Naive thymus-derived CD4-positive, alpha-beta T cell (primary cell): ENCODE results near the gene DGKH. TPM values are rescaled to one million over a fixed set of nuclear protein-coding genes. Genes with fewer than 3 reads are reported as not detected.

Experiments used
- ATAC-seq: fragments of 150-1000 bp; cut with Tn5 transposase; 2 replicates; pipeline ENCODE4 v1.10.0; 2021; ENCODE audit warnings: mild to moderate bottlenecking, moderate library complexity
- CTCF ChIA-PET: fragments of 350-600 bp; sonication (Branson Sonifier 250); formaldehyde crosslinking; loops from one replicate; lab custom pipeline; 2021; ENCODE audit warnings: antibody characterized with exemption; lab: Charles Lee
- POLR2A ChIA-PET: fragments of 350-600 bp; sonication (Branson Sonifier 250); formaldehyde crosslinking; loops from one replicate; lab custom pipeline; 2021; ENCODE audit warnings: antibody characterized with exemption, inconsistent platforms; lab: Charles Lee
- DNase-seq, 9 donors: peaks; one replicate each; pipeline versions ENCODE4 v3.0.0 to v3.0.0-alpha.2; 2020 to 2022; ENCODE audit warnings: mixed read lengths in 1 of 9
- H3K27ac ChIP-seq: one replicate; pipeline ENCODE4 v1.7.0; 2013; ENCODE audit warnings: mild to moderate bottlenecking, low read depth, low read length, moderate library complexity
- H3K27me3 ChIP-seq, 2 donors: one replicate each; pipeline ENCODE4 v1.7.0; 2013; ENCODE audit warnings: low read length in 2 of 2, mild to moderate bottlenecking in 2 of 2, moderate library complexity in 2 of 2; ENCODE audit not compliant: control insufficient read depth in 2 of 2, insufficient read depth in 2 of 2
- H3K36me3 ChIP-seq, 3 experiments: 1 replicate in 2 of 3; 2 replicates in 1 of 3; pipeline ENCODE4 v1.7.0; 2013; ENCODE audit warnings: low read length in 3 of 3, mild to moderate bottlenecking in 3 of 3, moderate library complexity in 1 of 3; ENCODE audit not compliant: insufficient read depth in 3 of 3, control insufficient read depth in 2 of 3
- H3K4me1 ChIP-seq, 2 donors: one replicate each; pipeline ENCODE4 v1.7.0; 2013; ENCODE audit warnings: low read length in 2 of 2, mild to moderate bottlenecking in 2 of 2, moderate library complexity in 1 of 2; ENCODE audit not compliant: control insufficient read depth in 2 of 2, insufficient read depth in 2 of 2
- H3K4me3 ChIP-seq: 2 replicates; pipeline ENCODE4 v1.7.0; 2013; ENCODE audit warnings: mild to moderate bottlenecking, low read length
- H3K9me3 ChIP-seq, 3 experiments: 1 replicate in 2 of 3; 2 replicates in 1 of 3; pipeline ENCODE4 v1.7.0; 2013; ENCODE audit warnings: low read length in 3 of 3; ENCODE audit not compliant: control insufficient read depth in 2 of 3
- H3K27ac Mint-ChIP-seq, 9 donors: one replicate each; pipeline ENCODE4 v1.8.0; 2020 to 2022; ENCODE audit warnings: mixed read lengths in 9 of 9, mild to moderate bottlenecking in 8 of 9, moderate library complexity in 5 of 9, inconsistent platforms in 2 of 9
- H3K27me3 Mint-ChIP-seq, 5 donors: one replicate each; pipeline ENCODE4 v1.8.0; 2021 to 2022; ENCODE audit warnings: mixed read lengths in 5 of 5, mild to moderate bottlenecking in 1 of 5
- H3K36me3 Mint-ChIP-seq, 5 donors: one replicate each; pipeline ENCODE4 v1.8.0; 2020 to 2022; ENCODE audit warnings: mixed read lengths in 5 of 5, mild to moderate bottlenecking in 3 of 5, inconsistent platforms in 1 of 5
- H3K4me1 Mint-ChIP-seq, 7 donors: one replicate each; pipeline ENCODE4 v1.8.0; 2020 to 2022; ENCODE audit warnings: mixed read lengths in 7 of 7, mild to moderate bottlenecking in 3 of 7, inconsistent platforms in 1 of 7
- H3K4me3 Mint-ChIP-seq, 10 donors: one replicate each; pipeline ENCODE4 v1.8.0; 2020 to 2022; ENCODE audit warnings: mild to moderate bottlenecking in 10 of 10, mixed read lengths in 10 of 10, moderate library complexity in 6 of 10, inconsistent platforms in 2 of 10
- H3K9me3 Mint-ChIP-seq, 11 donors: one replicate each; pipeline ENCODE4 v1.8.0; 2020 to 2022; ENCODE audit warnings: mixed read lengths in 11 of 11, mild to moderate bottlenecking in 4 of 11, inconsistent platforms in 1 of 11, moderate library complexity in 1 of 11
- intact Hi-C, 2 donors: fragments of 100-400 bp; cut with micrococcal nuclease; formaldehyde crosslinking; loops; one replicate each; pipeline ENCODE4 v1.15.1; 2023
- polyA plus RNA-seq, 2 donors: library from polyadenylated mRNA; unstranded; fragments of 300-500 nt; fragmentation: Illumina TruSeq; gene quantifications; one replicate each; pipeline ENCODE4 v1.2.3, GENCODE V29; 2021
- total RNA-seq, 6 experiments: library from RNA in 5 of 6; stranded (reverse) in 5 of 6; gene quantifications; 1 replicate in 5 of 6; 2 replicates in 1 of 6; pipeline ENCODE4 v1.2.3 and lab custom pipeline; 2021 to 2026

Gene DGKH
- total and polyA plus RNA-seq, 7 experiments from 2014 or later, result 0.85 to 16.4 (median 6.8) TPM

- no peak overlapping the region for H3K4me3 ChIP-seq
- H3K27me3 ChIP-seq, result no peaks in the 10 kb centered on the region
- intact Hi-C loops, result no loop called here
- peaks cover 0 to 8% (median 0%) of the 10 kb centered on the region in 11 donors for H3K9me3 Mint-ChIP-seq
- ChIA-PET CTCF (interaction anchor here (0.7 kb wide), 1 partner anchor 28 kb away, joined by 3 read pairs; no protein-coding TSS in a partner anchor), POLR2A (interaction anchor here (0.6 kb wide), 1 partner anchor 233 kb away, joined by 6 read pairs; no protein-coding TSS in a partner anchor)
- no peaks in the 10 kb centered on the region for H3K27me3 Mint-ChIP-seq
- ATAC-seq (no peak), DNase-seq (no peak)
- H3K27ac Mint-ChIP-seq, result peak overlapping the region in 1 of 9 donors; percentile 57
- H3K9me3 ChIP-seq, result no peaks in the 10 kb centered on the region
- peaks cover 3 to 24% (median 12%) of the 10 kb centered on the region in 5 donors for H3K36me3 Mint-ChIP-seq
- H3K4me3 Mint-ChIP-seq, result no peak overlapping the region
- H3K36me3 ChIP-seq, result no peaks in the 10 kb centered on the region
- H3K27ac ChIP-seq, result no peak overlapping the region
- H3K4me1 ChIP-seq, result no peaks in the 10 kb centered on the region
- peaks cover 0 to 24% (median 2%) of the 10 kb centered on the region in 7 donors for H3K4me1 Mint-ChIP-seq
These were observed 54.8 kb downstream of the DGKH start for GRCh38 chr13:42102961-42103865.

GRCh38 chr13:42106998-42107397, 58.5 kb downstream of the DGKH start:
- H3K4me1 Mint-ChIP-seq, result peaks cover 6 to 15% (median 8%) of the 10 kb centered on the region in 7 donors
- H3K27ac Mint-ChIP-seq, result peak overlapping the region in 2 of 9 donors; percentile 3 to 46
- CTCF ChIA-PET, result interaction anchor here (0.6 to 1.6 kb wide), 3 partner anchors 10 to 413 kb away, joined by 3 read pairs; no protein-coding TSS in a partner anchor

GRCh38 chr13:42107421-42107820, 59.0 kb downstream of the DGKH start:
- no peaks in the 10 kb centered on the region for H3K9me3 ChIP-seq
- Mint-ChIP-seq H3K36me3 (peaks cover 3 to 15% (median 9%) of the 10 kb centered on the region in 5 donors), H3K27me3 (no peaks in the 10 kb centered on the region), H3K27ac (peak overlapping the region in 1 of 9 donors; percentile 35), H3K4me3 (no peak overlapping the region), H3K4me1 (peaks cover 6 to 13% (median 8%) of the 10 kb centered on the region in 7 donors), H3K9me3 (peaks cover 0 to 8% (median 0%) of the 10 kb centered on the region in 11 donors)
- H3K27me3 ChIP-seq, result no peaks in the 10 kb centered on the region
- intact Hi-C loops, result no loop called here
- ATAC-seq (no peak), DNase-seq (no peak)
- ChIA-PET CTCF (interaction anchor here (0.6 to 1.6 kb wide), 2 partner anchors 54 to 413 kb away, joined by 3 read pairs; no protein-coding TSS in a partner anchor), POLR2A (interaction anchor here (0.6 kb wide), 1 partner anchor 9 kb away, joined by 4 read pairs; no protein-coding TSS in a partner anchor)
- no peaks in the 10 kb centered on the region for H3K4me1 ChIP-seq
- no peak overlapping the region for H3K4me3 ChIP-seq
- no peaks in the 10 kb centered on the region for H3K36me3 ChIP-seq
- H3K27ac ChIP-seq, result no peak overlapping the region

More at GRCh38 chr13:42106998-42107397, 58.5 kb downstream of the DGKH start:
- H3K27me3 ChIP-seq, result no peaks in the 10 kb centered on the region
- Mint-ChIP-seq H3K27me3 (no peaks in the 10 kb centered on the region), H3K36me3 (peaks cover 3 to 15% (median 9%) of the 10 kb centered on the region in 5 donors), H3K4me3 (no peak overlapping the region), H3K9me3 (peaks cover 0 to 8% (median 0%) of the 10 kb centered on the region in 11 donors)
- H3K4me1 ChIP-seq, result no peaks in the 10 kb centered on the region
- POLR2A ChIA-PET, result interaction anchor here (0.6 kb wide), 1 partner anchor 9 kb away, joined by 4 read pairs; no protein-coding TSS in a partner anchor
- H3K9me3 ChIP-seq, result no peaks in the 10 kb centered on the region
- H3K36me3 ChIP-seq, result no peaks in the 10 kb centered on the region
- H3K4me3 ChIP-seq, result no peak overlapping the region
- DNase-seq (no peak), ATAC-seq (no peak)
- intact Hi-C loops, result no loop called here
- no peak overlapping the region for H3K27ac ChIP-seq

- ChIA-PET CTCF (interaction anchor here (6.4 kb wide), 1 partner anchor 440 kb away, joined by 44 read pairs; no protein-coding TSS in a partner anchor), POLR2A (interaction anchor here (0.5 kb wide), 1 partner anchor 10 kb away, joined by 3 read pairs; no protein-coding TSS in a partner anchor)
- intact Hi-C loops, result no loop called here
These were observed 59.8 kb downstream of the DGKH start for GRCh38 chr13:42108217-42108616.

GRCh38 chr13:42109957-42110356, 61.5 kb downstream of the DGKH start:
- H3K36me3 ChIP-seq, result no peaks in the 10 kb centered on the region
- no peak overlapping the region for H3K4me3 Mint-ChIP-seq
- H3K27ac Mint-ChIP-seq, result no peak overlapping the region
- no peaks in the 10 kb centered on the region for H3K27me3 Mint-ChIP-seq
- intact Hi-C loops, result loop anchor here (1.0 to 2.0 kb wide), 11 partner anchors 61 to 1056 kb away; partner anchors contain the start of gene DGKH (in 2 of the 2)
- no peaks in the 10 kb centered on the region for H3K27me3 ChIP-seq
- ChIA-PET POLR2A (interaction anchor here (0.7 kb wide), 1 partner anchor 442 kb away, joined by 4 read pairs; no protein-coding TSS in a partner anchor), CTCF (interaction anchor here (0.5 to 6.4 kb wide), 3 partner anchors 15 to 442 kb away, joined by 3 to 44 read pairs (median 6); no protein-coding TSS in a partner anchor)
- ATAC-seq, result no peak
- H3K4me1 Mint-ChIP-seq, result peaks cover 6 to 9% (median 7%) of the 10 kb centered on the region in 7 donors
- no peaks in the 10 kb centered on the region for H3K4me1 ChIP-seq
- DNase-seq, result no peak
- H3K9me3 ChIP-seq, result no peaks in the 10 kb centered on the region
- no peak overlapping the region for H3K4me3 ChIP-seq
- no peaks in the 10 kb centered on the region for H3K9me3 Mint-ChIP-seq
- no peaks in the 10 kb centered on the region for H3K36me3 Mint-ChIP-seq
- H3K27ac ChIP-seq, result no peak overlapping the region

More at GRCh38 chr13:42108217-42108616, 59.8 kb downstream of the DGKH start:
- no peak overlapping the region for H3K27ac ChIP-seq
- peaks cover 0 to 8% (median 0%) of the 10 kb centered on the region in 11 donors for H3K9me3 Mint-ChIP-seq
- no peak overlapping the region for H3K4me3 Mint-ChIP-seq
- ATAC-seq (no peak), DNase-seq (no peak)
- H3K27me3 Mint-ChIP-seq, result no peaks in the 10 kb centered on the region
- H3K27ac Mint-ChIP-seq, result peak overlapping the region in 1 of 9 donors; percentile 35
- H3K4me1 Mint-ChIP-seq, result peaks cover 6 to 12% (median 7%) of the 10 kb centered on the region in 7 donors
- no peaks in the 10 kb centered on the region for H3K4me1 ChIP-seq
- H3K36me3 ChIP-seq, result no peaks in the 10 kb centered on the region
- no peaks in the 10 kb centered on the region for H3K27me3 ChIP-seq
- H3K36me3 Mint-ChIP-seq, result peaks cover 2 to 7% (median 3%) of the 10 kb centered on the region in 5 donors
- H3K4me3 ChIP-seq, result no peak overlapping the region
- no peaks in the 10 kb centered on the region for H3K9me3 ChIP-seq
